ENCODE results near the gene OR7A5. TPM values are rescaled to one million over a fixed set of nuclear protein-coding genes. Genes with fewer than 3 reads are reported as not detected.
A peak's percentile ranks its signal among the peaks of the same experiment; 100 is the strongest.
"Not testable (repeated sequence)": the region's sequence is repeated elsewhere in the genome, so short reads cannot be mapped to it uniquely, and the experiment has no call there.

The OR7A5 gene
- total and polyA plus RNA-seq, 8 donors: not detected

GRCh38 chr19:14795078-14795721, 39.8 kb downstream of the OR7A5 start:
- no peaks in the 10 kb centered on the region for H3K4me1 ChIP-seq
- WGBS, 5 donors: 78 to 86% (median 81%) methylated on average over 5 of the region's 5 CpGs
- TF ChIP-seq POLR2AphosphoS5 (IDR thresholded peaks at IDR 0.05) (no peak), CTCF (IDR thresholded peaks at IDR 0.05) (no peak), EP300 (IDR thresholded peaks at IDR 0.05) (no peak), POLR2A (IDR thresholded peaks at IDR 0.05) (no peak)
- H3K4me3 ChIP-seq: no peak overlapping the region
- DNase-seq: no peak
- peaks cover 0 to 13% (median 0%) of the 10 kb centered on the region in 3 donors for H3K27me3 ChIP-seq
- intact Hi-C loops (cut with DNase I; ENCODE audit: low total_unique reads): no loop called here
- no peak overlapping the region for H3K27ac ChIP-seq
- H3K36me3 ChIP-seq: no peaks in the 10 kb centered on the region
- H3K9me3 ChIP-seq: no peaks in the 10 kb centered on the region

- H3K27ac ChIP-seq; DNase-seq; H3K4me1 ChIP-seq; H3K9me3 ChIP-seq; H3K36me3 ChIP-seq; H3K4me3 ChIP-seq; H3K27me3 ChIP-seq; intact Hi-C loops (cut with DNase I; ENCODE audit: low total_unique reads): not testable (repeated sequence)
- WGBS, 5 donors: 74 to 82% (median 79%) methylated on average over 6 of the region's 6 CpGs
Measured at GRCh38 chr19:14792250-14792649, 42.7 kb downstream of the OR7A5 start.

- no peaks in the 10 kb centered on the region for H3K36me3 ChIP-seq
- intact Hi-C loops (cut with DNase I; ENCODE audit: low total_unique reads): no loop called here
- 15 to 28% (median 21%) methylated on average over 13 to 18 of the region's 18 CpGs for WGBS, 5 donors
- H3K4me3 ChIP-seq: no peak overlapping the region
- H3K4me1 ChIP-seq: peaks cover 0 to 13% (median 0%) of the 10 kb centered on the region in 4 donors
- DNase-seq: peak in 1 of 2 donors; percentile 43
- TF ChIP-seq CTCF (IDR thresholded peaks at IDR 0.05) (peak in 2 of 7 experiments; percentile 4 to 42), EP300 (IDR thresholded peaks at IDR 0.05) (no peak), POLR2A (IDR thresholded peaks at IDR 0.05) (no peak)
- H3K27me3 ChIP-seq: peaks cover 0 to 44% (median 12%) of the 10 kb centered on the region in 3 donors
- H3K27ac ChIP-seq: no peak overlapping the region
- H3K9me3 ChIP-seq: no peaks in the 10 kb centered on the region
Measured at GRCh38 chr19:14786421-14786851, 48.5 kb downstream of the OR7A5 start.

GRCh38 chr19:14785102-14785793, 49.7 kb downstream of the OR7A5 start:
- Histone ChIP-seq H3K27me3 (peaks cover 0 to 44% (median 12%) of the 10 kb centered on the region in 3 donors), H3K4me1 (peaks cover 0 to 13% (median 0%) of the 10 kb centered on the region in 4 donors), H3K27ac (peak overlapping the region in 3 of 5 donors; percentile 33 to 72 (median 56))
- H3K4me3 ChIP-seq; H3K36me3 ChIP-seq; H3K9me3 ChIP-seq; intact Hi-C loops (cut with DNase I; ENCODE audit: low total_unique reads): not testable (repeated sequence)
- 52 to 71% (median 60%) methylated on average over 9 to 11 of the region's 11 CpGs for WGBS, 5 donors
- DNase-seq: peak in 1 of 2 donors; percentile 26

GRCh38 chr19:14784730-14785101, 50.3 kb downstream of the OR7A5 start:
- H3K4me3 ChIP-seq; intact Hi-C loops (cut with DNase I; ENCODE audit: low total_unique reads); H3K36me3 ChIP-seq; H3K9me3 ChIP-seq: not testable (repeated sequence)
- Histone ChIP-seq H3K27ac (peak overlapping the region in 3 of 5 donors; percentile 33 to 72 (median 56)), H3K4me1 (peaks cover 0 to 13% (median 0%) of the 10 kb centered on the region in 4 donors), H3K27me3 (peaks cover 0 to 46% (median 12%) of the 10 kb centered on the region in 3 donors)
- WGBS, 5 donors: 50 to 65% (median 61%) methylated on average over 9 to 10 of the region's 10 CpGs
- DNase-seq: peak; percentile 30 to 41

GRCh38 chr19:14783410-14783998, 51.5 kb downstream of the OR7A5 start:
- 47 to 61% (median 59%) methylated on average over 7 to 8 of the region's 8 CpGs for WGBS, 5 donors
- Histone ChIP-seq H3K27me3 (peaks cover 0 to 58% (median 12%) of the 10 kb centered on the region in 3 donors), H3K4me1 (peaks cover 0 to 13% (median 0%) of the 10 kb centered on the region in 4 donors), H3K27ac (peak overlapping the region in 2 of 5 donors; percentile 45 to 72)
- H3K36me3 ChIP-seq; DNase-seq; H3K9me3 ChIP-seq; H3K4me3 ChIP-seq; intact Hi-C loops (cut with DNase I; ENCODE audit: low total_unique reads): not testable (repeated sequence)

Measured in stomach (tissue), 9 donors.